ENCODE measurements around the gene PVR. TPM values are rescaled to one million over a fixed set of nuclear protein-coding genes. Genes with fewer than 3 reads are reported as not detected.

The PVR gene
- total RNA-seq, 1 experiment from 2014 or later: 15.0 TPM

DNA sequence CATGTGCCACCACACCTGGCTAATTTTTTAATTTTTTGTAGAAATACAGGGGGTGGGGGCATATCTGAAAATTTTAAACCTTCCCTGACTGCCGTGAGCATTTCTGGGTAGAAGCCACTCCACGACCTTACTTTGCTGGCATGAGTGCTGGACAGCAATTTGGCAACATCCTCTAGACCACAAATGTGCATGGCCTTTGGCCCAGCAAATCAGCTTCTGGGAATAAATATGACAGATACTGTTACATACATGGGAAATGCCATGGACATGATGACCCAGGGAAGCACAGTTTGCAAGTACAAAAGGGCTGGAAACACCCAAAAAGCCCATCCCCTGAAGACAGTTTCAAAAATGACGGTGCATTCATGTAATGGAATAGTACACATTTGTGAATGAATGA is 3.2 kb upstream of the PVR start:
- DNase-seq (ENCODE audit: low spot score) (no peak), ATAC-seq (no peak)
- no peak overlapping the region for H3K4me3 Mint-ChIP-seq
- no peaks in the 10 kb centered on the region; the same call in 1 of the 2 replicates for H3K36me3 Mint-ChIP-seq
- H3K9me3 Mint-ChIP-seq: 0 out of 2 replicates have a peak, but pooled peaks cover under 1% of the 10 kb centered on the region
- ChIA-PET POLR2A (interaction anchor here (0.7 to 1.0 kb wide), 2 partner anchors 26 to 88 kb away, joined by 4 read pairs; no protein-coding TSS in a partner anchor), CTCF (interaction anchor here (0.8 to 1.7 kb wide), 3 partner anchors 58 to 70 kb away, joined by 3 to 4 read pairs (median 3); no protein-coding TSS in a partner anchor)
- H3K27me3 Mint-ChIP-seq (ENCODE audit: low read depth): peaks cover 24% of the 10 kb centered on the region
- no peak overlapping the region for H3K27ac Mint-ChIP-seq
- no peaks in the 10 kb centered on the region for H3K4me1 Mint-ChIP-seq
- TF ChIP-seq, protein P1, sequence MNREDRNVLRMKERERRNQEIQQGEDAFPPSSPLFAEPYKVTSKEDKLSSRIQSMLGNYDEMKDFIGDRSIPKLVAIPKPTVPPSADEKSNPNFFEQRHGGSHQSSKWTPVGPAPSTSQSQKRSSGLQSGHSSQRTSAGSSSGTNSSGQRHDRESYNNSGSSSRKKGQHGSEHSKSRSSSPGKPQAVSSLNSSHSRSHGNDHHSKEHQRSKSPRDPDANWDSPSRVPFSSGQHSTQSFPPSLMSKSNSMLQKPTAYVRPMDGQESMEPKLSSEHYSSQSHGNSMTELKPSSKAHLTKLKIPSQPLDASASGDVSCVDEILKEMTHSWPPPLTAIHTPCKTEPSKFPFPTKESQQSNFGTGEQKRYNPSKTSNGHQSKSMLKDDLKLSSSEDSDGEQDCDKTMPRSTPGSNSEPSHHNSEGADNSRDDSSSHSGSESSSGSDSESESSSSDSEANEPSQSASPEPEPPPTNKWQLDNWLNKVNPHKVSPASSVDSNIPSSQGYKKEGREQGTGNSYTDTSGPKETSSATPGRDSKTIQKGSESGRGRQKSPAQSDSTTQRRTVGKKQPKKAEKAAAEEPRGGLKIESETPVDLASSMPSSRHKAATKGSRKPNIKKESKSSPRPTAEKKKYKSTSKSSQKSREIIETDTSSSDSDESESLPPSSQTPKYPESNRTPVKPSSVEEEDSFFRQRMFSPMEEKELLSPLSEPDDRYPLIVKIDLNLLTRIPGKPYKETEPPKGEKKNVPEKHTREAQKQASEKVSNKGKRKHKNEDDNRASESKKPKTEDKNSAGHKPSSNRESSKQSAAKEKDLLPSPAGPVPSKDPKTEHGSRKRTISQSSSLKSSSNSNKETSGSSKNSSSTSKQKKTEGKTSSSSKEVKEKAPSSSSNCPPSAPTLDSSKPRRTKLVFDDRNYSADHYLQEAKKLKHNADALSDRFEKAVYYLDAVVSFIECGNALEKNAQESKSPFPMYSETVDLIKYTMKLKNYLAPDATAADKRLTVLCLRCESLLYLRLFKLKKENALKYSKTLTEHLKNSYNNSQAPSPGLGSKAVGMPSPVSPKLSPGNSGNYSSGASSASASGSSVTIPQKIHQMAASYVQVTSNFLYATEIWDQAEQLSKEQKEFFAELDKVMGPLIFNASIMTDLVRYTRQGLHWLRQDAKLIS (CRISPR knock-in tag; IDR thresholded peaks at IDR 0.05; ENCODE audit: borderline replicate concordance): no peak
- TF ChIP-seq JAZF1 (CRISPR knock-in tag; IDR thresholded peaks at IDR 0.05) (no peak), ZNF121 (CRISPR knock-in tag; IDR thresholded peaks at IDR 0.05) (no peak), ZNF423 (CRISPR knock-in tag; IDR thresholded peaks at IDR 0.05) (no peak), ZNF317 (CRISPR knock-in tag; IDR thresholded peaks at IDR 0.05; ENCODE audit: borderline replicate concordance, low read depth) (no peak), EMX1 (CRISPR knock-in tag; IDR thresholded peaks at IDR 0.05) (no peak), NR3C1 (CRISPR knock-in tag; conservative IDR thresholded peaks at IDR 0.05; ENCODE audit: low read depth) (no peak), TEAD4 (CRISPR knock-in tag; IDR thresholded peaks at IDR 0.05) (no peak), FOXJ3 (CRISPR knock-in tag; IDR thresholded peaks at IDR 0.05; ENCODE audit: borderline replicate concordance) (no peak), SMAD3 (CRISPR knock-in tag; IDR thresholded peaks at IDR 0.05; ENCODE audit: borderline replicate concordance) (no peak), FOXK1 (CRISPR knock-in tag; IDR thresholded peaks at IDR 0.05) (no peak), CREM (CRISPR knock-in tag; IDR thresholded peaks at IDR 0.05) (no peak)
- TF ChIP-seq, protein P2, sequence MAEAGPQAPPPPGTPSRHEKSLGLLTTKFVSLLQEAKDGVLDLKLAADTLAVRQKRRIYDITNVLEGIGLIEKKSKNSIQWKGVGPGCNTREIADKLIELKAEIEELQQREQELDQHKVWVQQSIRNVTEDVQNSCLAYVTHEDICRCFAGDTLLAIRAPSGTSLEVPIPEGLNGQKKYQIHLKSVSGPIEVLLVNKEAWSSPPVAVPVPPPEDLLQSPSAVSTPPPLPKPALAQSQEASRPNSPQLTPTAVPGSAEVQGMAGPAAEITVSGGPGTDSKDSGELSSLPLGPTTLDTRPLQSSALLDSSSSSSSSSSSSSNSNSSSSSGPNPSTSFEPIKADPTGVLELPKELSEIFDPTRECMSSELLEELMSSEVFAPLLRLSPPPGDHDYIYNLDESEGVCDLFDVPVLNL (CRISPR knock-in tag; IDR thresholded peaks at IDR 0.05; ENCODE audit: borderline replicate concordance, low read depth): no peak
- TF ChIP-seq, protein P3, sequence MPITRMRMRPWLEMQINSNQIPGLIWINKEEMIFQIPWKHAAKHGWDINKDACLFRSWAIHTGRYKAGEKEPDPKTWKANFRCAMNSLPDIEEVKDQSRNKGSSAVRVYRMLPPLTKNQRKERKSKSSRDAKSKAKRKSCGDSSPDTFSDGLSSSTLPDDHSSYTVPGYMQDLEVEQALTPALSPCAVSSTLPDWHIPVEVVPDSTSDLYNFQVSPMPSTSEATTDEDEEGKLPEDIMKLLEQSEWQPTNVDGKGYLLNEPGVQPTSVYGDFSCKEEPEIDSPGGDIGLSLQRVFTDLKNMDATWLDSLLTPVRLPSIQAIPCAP (CRISPR knock-in tag; IDR thresholded peaks at IDR 0.05): no peak
- TF ChIP-seq, protein P4, sequence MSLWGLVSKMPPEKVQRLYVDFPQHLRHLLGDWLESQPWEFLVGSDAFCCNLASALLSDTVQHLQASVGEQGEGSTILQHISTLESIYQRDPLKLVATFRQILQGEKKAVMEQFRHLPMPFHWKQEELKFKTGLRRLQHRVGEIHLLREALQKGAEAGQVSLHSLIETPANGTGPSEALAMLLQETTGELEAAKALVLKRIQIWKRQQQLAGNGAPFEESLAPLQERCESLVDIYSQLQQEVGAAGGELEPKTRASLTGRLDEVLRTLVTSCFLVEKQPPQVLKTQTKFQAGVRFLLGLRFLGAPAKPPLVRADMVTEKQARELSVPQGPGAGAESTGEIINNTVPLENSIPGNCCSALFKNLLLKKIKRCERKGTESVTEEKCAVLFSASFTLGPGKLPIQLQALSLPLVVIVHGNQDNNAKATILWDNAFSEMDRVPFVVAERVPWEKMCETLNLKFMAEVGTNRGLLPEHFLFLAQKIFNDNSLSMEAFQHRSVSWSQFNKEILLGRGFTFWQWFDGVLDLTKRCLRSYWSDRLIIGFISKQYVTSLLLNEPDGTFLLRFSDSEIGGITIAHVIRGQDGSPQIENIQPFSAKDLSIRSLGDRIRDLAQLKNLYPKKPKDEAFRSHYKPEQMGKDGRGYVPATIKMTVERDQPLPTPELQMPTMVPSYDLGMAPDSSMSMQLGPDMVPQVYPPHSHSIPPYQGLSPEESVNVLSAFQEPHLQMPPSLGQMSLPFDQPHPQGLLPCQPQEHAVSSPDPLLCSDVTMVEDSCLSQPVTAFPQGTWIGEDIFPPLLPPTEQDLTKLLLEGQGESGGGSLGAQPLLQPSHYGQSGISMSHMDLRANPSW (CRISPR knock-in tag; conservative IDR thresholded peaks at IDR 0.05; ENCODE audit: low read depth): no peak
- TF ChIP-seq, protein P5, sequence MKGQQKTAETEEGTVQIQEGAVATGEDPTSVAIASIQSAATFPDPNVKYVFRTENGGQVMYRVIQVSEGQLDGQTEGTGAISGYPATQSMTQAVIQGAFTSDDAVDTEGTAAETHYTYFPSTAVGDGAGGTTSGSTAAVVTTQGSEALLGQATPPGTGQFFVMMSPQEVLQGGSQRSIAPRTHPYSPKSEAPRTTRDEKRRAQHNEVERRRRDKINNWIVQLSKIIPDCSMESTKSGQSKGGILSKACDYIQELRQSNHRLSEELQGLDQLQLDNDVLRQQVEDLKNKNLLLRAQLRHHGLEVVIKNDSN (CRISPR knock-in tag; IDR thresholded peaks at IDR 0.05): no peak
- TF ChIP-seq, protein P6, sequence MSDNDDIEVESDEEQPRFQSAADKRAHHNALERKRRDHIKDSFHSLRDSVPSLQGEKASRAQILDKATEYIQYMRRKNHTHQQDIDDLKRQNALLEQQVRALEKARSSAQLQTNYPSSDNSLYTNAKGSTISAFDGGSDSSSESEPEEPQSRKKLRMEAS (CRISPR knock-in tag; IDR thresholded peaks at IDR 0.05): no peak
- TF ChIP-seq, protein P7, sequence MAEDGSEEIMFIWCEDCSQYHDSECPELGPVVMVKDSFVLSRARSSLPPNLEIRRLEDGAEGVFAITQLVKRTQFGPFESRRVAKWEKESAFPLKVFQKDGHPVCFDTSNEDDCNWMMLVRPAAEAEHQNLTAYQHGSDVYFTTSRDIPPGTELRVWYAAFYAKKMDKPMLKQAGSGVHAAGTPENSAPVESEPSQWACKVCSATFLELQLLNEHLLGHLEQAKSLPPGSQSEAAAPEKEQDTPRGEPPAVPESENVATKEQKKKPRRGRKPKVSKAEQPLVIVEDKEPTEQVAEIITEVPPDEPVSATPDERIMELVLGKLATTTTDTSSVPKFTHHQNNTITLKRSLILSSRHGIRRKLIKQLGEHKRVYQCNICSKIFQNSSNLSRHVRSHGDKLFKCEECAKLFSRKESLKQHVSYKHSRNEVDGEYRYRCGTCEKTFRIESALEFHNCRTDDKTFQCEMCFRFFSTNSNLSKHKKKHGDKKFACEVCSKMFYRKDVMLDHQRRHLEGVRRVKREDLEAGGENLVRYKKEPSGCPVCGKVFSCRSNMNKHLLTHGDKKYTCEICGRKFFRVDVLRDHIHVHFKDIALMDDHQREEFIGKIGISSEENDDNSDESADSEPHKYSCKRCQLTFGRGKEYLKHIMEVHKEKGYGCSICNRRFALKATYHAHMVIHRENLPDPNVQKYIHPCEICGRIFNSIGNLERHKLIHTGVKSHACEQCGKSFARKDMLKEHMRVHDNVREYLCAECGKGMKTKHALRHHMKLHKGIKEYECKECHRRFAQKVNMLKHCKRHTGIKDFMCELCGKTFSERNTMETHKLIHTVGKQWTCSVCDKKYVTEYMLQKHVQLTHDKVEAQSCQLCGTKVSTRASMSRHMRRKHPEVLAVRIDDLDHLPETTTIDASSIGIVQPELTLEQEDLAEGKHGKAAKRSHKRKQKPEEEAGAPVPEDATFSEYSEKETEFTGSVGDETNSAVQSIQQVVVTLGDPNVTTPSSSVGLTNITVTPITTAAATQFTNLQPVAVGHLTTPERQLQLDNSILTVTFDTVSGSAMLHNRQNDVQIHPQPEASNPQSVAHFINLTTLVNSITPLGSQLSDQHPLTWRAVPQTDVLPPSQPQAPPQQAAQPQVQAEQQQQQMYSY (CRISPR knock-in tag; IDR thresholded peaks at IDR 0.05): no peak
- TF ChIP-seq, protein P8, sequence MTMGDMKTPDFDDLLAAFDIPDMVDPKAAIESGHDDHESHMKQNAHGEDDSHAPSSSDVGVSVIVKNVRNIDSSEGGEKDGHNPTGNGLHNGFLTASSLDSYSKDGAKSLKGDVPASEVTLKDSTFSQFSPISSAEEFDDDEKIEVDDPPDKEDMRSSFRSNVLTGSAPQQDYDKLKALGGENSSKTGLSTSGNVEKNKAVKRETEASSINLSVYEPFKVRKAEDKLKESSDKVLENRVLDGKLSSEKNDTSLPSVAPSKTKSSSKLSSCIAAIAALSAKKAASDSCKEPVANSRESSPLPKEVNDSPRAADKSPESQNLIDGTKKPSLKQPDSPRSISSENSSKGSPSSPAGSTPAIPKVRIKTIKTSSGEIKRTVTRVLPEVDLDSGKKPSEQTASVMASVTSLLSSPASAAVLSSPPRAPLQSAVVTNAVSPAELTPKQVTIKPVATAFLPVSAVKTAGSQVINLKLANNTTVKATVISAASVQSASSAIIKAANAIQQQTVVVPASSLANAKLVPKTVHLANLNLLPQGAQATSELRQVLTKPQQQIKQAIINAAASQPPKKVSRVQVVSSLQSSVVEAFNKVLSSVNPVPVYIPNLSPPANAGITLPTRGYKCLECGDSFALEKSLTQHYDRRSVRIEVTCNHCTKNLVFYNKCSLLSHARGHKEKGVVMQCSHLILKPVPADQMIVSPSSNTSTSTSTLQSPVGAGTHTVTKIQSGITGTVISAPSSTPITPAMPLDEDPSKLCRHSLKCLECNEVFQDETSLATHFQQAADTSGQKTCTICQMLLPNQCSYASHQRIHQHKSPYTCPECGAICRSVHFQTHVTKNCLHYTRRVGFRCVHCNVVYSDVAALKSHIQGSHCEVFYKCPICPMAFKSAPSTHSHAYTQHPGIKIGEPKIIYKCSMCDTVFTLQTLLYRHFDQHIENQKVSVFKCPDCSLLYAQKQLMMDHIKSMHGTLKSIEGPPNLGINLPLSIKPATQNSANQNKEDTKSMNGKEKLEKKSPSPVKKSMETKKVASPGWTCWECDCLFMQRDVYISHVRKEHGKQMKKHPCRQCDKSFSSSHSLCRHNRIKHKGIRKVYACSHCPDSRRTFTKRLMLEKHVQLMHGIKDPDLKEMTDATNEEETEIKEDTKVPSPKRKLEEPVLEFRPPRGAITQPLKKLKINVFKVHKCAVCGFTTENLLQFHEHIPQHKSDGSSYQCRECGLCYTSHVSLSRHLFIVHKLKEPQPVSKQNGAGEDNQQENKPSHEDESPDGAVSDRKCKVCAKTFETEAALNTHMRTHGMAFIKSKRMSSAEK (CRISPR knock-in tag; IDR thresholded peaks at IDR 0.05; ENCODE audit: borderline replicate concordance): no peak
